K562 (cell line): ENCODE data around the gene SCN4A. TPM values are rescaled to one million over a fixed set of nuclear protein-coding genes. Genes with fewer than 3 reads are reported as not detected.
A peak's percentile ranks its signal among the peaks of the same experiment; 100 is the strongest.

Experiments
- CC2D1A ChIP-seq: fragments of 450-650 bp; IDR thresholded peaks from 2 replicates; pipeline ENCODE4 v1.6.1; 2017; ENCODE audit warnings: mild to moderate bottlenecking
- KAT2B ChIP-seq: IDR thresholded peaks from one replicate; pipeline ENCODE4 v1.6.1; 2012; ENCODE audit warnings: low read depth, mild to moderate bottlenecking, control low read depth, inconsistent platforms, low read length, moderate library complexity
- KHSRP ChIP-seq: fragments of 450-650 bp; IDR thresholded peaks from 2 replicates; pipeline ENCODE4 v1.6.1; 2017
- KLF13 ChIP-seq: fragments of 450-650 bp; IDR thresholded peaks from 2 replicates; pipeline ENCODE4 v1.6.1; 2016; ENCODE audit warnings: missing genetic modification characterization, low read depth, mild to moderate bottlenecking, missing compliant biosample characterization, moderate library complexity, borderline replicate concordance
- RBM22 ChIP-seq: fragments of 200-400 bp; formaldehyde crosslinking; IDR thresholded peaks from 2 replicates; pipeline ENCODE4 v1.6.1; 2018; ENCODE audit warnings: low read length, low read depth; ENCODE audit not compliant: poor library complexity, severe bottlenecking
- SAFB ChIP-seq: fragments of 200-400 bp; formaldehyde crosslinking; IDR thresholded peaks from 2 replicates; pipeline ENCODE4 v1.6.1; 2017; ENCODE audit warnings: low read depth, low read length, borderline replicate concordance
- SOX6 ChIP-seq: fragments of 450-650 bp; IDR thresholded peaks from 2 replicates; pipeline ENCODE4 v1.6.1; 2014; ENCODE audit warnings: mild to moderate bottlenecking
- SRSF9 ChIP-seq: fragments of 200-400 bp; formaldehyde crosslinking; IDR thresholded peaks from 2 replicates; pipeline ENCODE4 v1.6.1; 2017; ENCODE audit warnings: low read depth, low read length, borderline replicate concordance
- TEAD4 ChIP-seq, 2 experiments: sonication (generic) in 1 of 2; formaldehyde crosslinking in 1 of 2; IDR thresholded peaks; 2 replicates each; pipeline versions ENCODE4 v1.6.1 to v1.8.0; 2012 to 2022; ENCODE audit warnings: borderline replicate concordance in 1 of 2, inconsistent platforms in 1 of 2, low read length in 1 of 2, mild to moderate bottlenecking in 1 of 2, missing genetic modification reagents in 1 of 2
- TRIM28 ChIP-seq: fragments of 450-650 bp; IDR thresholded peaks from 2 replicates; pipeline ENCODE4 v1.6.1; 2017
- YY1 ChIP-seq, 3 experiments: IDR thresholded peaks; 2 replicates each; pipeline ENCODE4 v1.6.1; 2011; ENCODE audit warnings: low read length in 2 of 3, mild to moderate bottlenecking in 2 of 3, moderate library complexity in 2 of 3, borderline replicate concordance in 1 of 3, control low read depth in 1 of 3, low read depth in 1 of 3; ENCODE audit not compliant: insufficient read depth in 3 of 3, insufficient replicate concordance in 2 of 3, control insufficient read depth in 1 of 3, insufficient read length in 1 of 3; ENCODE audit errors: extremely low read depth in 1 of 3
- polyA plus RNA-seq, 8 experiments: library from polyadenylated mRNA; depleted of rRNA in 4 of 8; stranded (reverse) in 5 of 8; unstranded in 3 of 8; fragments of >200 nt; fragmentation: Nextera tagmentation in 2 of 8; fragmentation: Illumina TruSeq in 1 of 8; extraction: Ambion mirVana in 2 of 8; extraction: Trizol in 1 of 8; gene quantifications; 2 replicates each; pipeline versions ENCODE4 v1.2.1 to v1.2.3, GENCODE V29; 2011 to 2014; ENCODE audit warnings: inconsistent platforms in 1 of 8, missing spikeins in 1 of 8
- total RNA-seq, 7 experiments: library from RNA; depleted of rRNA in 6 of 7; stranded (reverse); fragments of >200 nt in 6 of 7; fragmentation: Illumina TruSeq in 2 of 7; extraction: Trizol in 2 of 7; gene quantifications; 2 replicates each; pipeline versions ENCODE4 v1.2.1 to v1.2.3, GENCODE V29; 2011 to 2021; ENCODE audit warnings: low replicate concordance in 1 of 7
- TF ChIP-seq, protein P1 (sequence below): fragments of 450-650 bp; IDR thresholded peaks from 2 replicates; pipeline ENCODE4 v1.6.1; 2016; ENCODE audit warnings: low read depth, mild to moderate bottlenecking, moderate library complexity
- TF ChIP-seq, protein P2 (sequence below): sonication (generic); formaldehyde crosslinking; IDR thresholded peaks from 2 replicates; pipeline ENCODE4 v1.8.0; 2022; ENCODE audit warnings: mild to moderate bottlenecking, missing genetic modification reagents
- TF ChIP-seq, protein P3 (sequence below), 3 experiments: fragments of 200-800 bp in 1 of 3; fragments of 250-450 bp in 1 of 3; fragments of 450-650 bp in 1 of 3; sonication (Bioruptor Pico) in 1 of 3; sonication (Bioruptor generic) in 1 of 3; formaldehyde crosslinking in 1 of 3; IDR thresholded peaks; 2 replicates each; pipeline versions ENCODE4 v1.6.1 to v1.8.0; 2016 to 2022; ENCODE audit warnings: mild to moderate bottlenecking in 2 of 3, missing genetic modification characterization in 2 of 3, missing compliant biosample characterization in 1 of 3, moderate library complexity in 1 of 3
- TF ChIP-seq, protein P4 (sequence below): fragments of 250-450 bp; sonication (Bioruptor Pico); IDR thresholded peaks from 2 replicates; pipeline ENCODE4 v1.9.0; 2021; ENCODE audit warnings: mild to moderate bottlenecking

Gene SCN4A
- total and polyA plus RNA-seq, 9 of the 15 experiments (the other 6 are each of a cell fraction or from before 2014, with no cell fraction given): 0.29 to 2.6 (median 1.4) TPM

DNA sequence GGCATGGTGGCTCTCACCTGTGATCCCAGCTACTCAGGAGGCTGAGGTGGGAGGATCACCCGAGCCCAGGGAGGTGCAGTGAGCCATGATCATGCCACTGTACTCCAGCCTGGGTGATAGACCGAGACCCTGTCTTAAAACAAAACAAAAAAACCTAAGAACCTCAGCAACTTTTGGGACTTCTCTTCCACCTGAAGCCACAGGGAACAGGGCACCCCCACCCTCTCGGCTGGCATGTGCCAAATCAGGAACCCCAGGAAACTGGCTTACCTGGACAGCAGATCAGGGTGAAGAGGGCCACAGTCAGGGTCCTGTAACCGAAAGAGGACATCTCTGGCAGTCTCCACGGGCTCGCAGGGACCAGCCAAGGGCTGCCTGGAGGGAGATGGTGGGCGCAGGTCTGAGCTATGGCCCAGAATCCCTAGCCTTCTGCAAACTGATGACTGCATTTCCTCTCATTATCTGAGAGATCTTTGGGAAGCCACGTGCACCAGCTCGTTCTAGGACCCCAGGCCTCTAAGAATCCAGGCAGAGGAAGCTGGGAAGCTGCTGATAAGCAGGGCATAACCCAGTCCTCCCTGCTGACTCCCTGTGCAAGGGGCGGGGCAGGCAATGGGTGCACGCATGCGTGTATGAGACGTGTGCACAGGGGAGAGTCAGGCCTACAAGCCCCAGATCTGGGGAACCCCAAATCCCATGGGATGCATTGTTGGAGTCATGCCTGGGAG, 33.8 kb upstream of the SCN4A start (continued):
- TF ChIP-seq KAT2B (no peak), KHSRP (no peak), SAFB (no peak), YY1 (IDR thresholded peaks at IDR 0.05; ENCODE audit: borderline replicate concordance in 1 of 3, control insufficient read depth in 1 of 3, extremely low read depth in 1 of 3, insufficient read depth in 3 of 3, insufficient read length in 1 of 3, insufficient replicate concordance in 2 of 3, low read depth in 1 of 3, low read length in 2 of 3) (peak in 2 of 3 experiments; percentile 36 to 45), TEAD4 (IDR thresholded peaks at IDR 0.05; ENCODE audit: low read length) (peak; percentile 90), TEAD4 (CRISPR knock-in tag; IDR thresholded peaks at IDR 0.05; ENCODE audit: borderline replicate concordance) (no peak), RBM22 (no peak), SOX6 (peak; percentile 89), SRSF9 (no peak), KLF13 (tag) (peak; percentile 66; the same call in 1 of the 2 replicates), TRIM28 (no peak), CC2D1A (no peak)
- TF ChIP-seq, protein P1, sequence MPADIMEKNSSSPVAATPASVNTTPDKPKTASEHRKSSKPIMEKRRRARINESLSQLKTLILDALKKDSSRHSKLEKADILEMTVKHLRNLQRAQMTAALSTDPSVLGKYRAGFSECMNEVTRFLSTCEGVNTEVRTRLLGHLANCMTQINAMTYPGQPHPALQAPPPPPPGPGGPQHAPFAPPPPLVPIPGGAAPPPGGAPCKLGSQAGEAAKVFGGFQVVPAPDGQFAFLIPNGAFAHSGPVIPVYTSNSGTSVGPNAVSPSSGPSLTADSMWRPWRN: peak; percentile 93
- TF ChIP-seq, protein P2, sequence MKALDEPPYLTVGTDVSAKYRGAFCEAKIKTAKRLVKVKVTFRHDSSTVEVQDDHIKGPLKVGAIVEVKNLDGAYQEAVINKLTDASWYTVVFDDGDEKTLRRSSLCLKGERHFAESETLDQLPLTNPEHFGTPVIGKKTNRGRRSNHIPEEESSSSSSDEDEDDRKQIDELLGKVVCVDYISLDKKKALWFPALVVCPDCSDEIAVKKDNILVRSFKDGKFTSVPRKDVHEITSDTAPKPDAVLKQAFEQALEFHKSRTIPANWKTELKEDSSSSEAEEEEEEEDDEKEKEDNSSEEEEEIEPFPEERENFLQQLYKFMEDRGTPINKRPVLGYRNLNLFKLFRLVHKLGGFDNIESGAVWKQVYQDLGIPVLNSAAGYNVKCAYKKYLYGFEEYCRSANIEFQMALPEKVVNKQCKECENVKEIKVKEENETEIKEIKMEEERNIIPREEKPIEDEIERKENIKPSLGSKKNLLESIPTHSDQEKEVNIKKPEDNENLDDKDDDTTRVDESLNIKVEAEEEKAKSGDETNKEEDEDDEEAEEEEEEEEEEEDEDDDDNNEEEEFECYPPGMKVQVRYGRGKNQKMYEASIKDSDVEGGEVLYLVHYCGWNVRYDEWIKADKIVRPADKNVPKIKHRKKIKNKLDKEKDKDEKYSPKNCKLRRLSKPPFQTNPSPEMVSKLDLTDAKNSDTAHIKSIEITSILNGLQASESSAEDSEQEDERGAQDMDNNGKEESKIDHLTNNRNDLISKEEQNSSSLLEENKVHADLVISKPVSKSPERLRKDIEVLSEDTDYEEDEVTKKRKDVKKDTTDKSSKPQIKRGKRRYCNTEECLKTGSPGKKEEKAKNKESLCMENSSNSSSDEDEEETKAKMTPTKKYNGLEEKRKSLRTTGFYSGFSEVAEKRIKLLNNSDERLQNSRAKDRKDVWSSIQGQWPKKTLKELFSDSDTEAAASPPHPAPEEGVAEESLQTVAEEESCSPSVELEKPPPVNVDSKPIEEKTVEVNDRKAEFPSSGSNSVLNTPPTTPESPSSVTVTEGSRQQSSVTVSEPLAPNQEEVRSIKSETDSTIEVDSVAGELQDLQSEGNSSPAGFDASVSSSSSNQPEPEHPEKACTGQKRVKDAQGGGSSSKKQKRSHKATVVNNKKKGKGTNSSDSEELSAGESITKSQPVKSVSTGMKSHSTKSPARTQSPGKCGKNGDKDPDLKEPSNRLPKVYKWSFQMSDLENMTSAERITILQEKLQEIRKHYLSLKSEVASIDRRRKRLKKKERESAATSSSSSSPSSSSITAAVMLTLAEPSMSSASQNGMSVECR (CRISPR knock-in tag): no peak
- TF ChIP-seq, protein P3, sequence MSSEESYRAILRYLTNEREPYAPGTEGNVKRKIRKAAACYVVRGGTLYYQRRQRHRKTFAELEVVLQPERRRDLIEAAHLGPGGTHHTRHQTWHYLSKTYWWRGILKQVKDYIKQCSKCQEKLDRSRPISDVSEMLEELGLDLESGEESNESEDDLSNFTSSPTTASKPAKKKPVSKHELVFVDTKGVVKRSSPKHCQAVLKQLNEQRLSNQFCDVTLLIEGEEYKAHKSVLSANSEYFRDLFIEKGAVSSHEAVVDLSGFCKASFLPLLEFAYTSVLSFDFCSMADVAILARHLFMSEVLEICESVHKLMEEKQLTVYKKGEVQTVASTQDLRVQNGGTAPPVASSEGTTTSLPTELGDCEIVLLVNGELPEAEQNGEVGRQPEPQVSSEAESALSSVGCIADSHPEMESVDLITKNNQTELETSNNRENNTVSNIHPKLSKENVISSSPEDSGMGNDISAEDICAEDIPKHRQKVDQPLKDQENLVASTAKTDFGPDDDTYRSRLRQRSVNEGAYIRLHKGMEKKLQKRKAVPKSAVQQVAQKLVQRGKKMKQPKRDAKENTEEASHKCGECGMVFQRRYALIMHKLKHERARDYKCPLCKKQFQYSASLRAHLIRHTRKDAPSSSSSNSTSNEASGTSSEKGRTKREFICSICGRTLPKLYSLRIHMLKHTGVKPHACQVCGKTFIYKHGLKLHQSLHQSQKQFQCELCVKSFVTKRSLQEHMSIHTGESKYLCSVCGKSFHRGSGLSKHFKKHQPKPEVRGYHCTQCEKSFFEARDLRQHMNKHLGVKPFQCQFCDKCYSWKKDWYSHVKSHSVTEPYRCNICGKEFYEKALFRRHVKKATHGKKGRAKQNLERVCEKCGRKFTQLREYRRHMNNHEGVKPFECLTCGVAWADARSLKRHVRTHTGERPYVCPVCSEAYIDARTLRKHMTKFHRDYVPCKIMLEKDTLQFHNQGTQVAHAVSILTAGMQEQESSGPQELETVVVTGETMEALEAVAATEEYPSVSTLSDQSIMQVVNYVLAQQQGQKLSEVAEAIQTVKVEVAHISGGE (CRISPR knock-in tag; IDR thresholded peaks at IDR 0.05): peak in 1 of 3 experiments; percentile 30; a peak in 1 of 6 replicates
- TF ChIP-seq, protein P4, sequence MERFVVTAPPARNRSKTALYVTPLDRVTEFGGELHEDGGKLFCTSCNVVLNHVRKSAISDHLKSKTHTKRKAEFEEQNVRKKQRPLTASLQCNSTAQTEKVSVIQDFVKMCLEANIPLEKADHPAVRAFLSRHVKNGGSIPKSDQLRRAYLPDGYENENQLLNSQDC (CRISPR knock-in tag): no peak
